ENCODE results near the gene TOX3. TPM values are rescaled to one million over a fixed set of nuclear protein-coding genes. Genes with fewer than 3 reads are reported as not detected.

Gene TOX3
- total and polyA plus RNA-seq, 2 donors (not counting 3 experiments of a cell fraction or from before 2014, with no cell fraction given), result not detected

DNA sequence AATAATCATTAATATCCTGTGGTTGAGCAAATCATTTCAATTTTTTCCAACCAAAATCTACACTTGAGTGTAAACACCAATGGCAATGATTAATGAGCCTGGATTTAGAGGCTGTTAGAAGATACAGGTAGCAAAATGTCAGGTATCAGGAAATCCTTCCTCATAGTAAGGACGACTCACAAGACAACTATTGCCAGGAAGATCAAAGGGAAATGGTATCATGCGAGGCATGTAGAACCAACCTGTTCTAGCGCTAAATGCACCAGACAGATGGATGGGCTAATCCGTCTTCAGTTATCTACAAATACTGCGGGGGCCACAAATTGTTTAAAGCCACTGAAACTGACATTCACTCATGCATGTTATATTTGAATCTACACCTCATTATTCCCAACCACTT is 28.1 kb downstream of the TOX3 start:
- no peak overlapping the region for H2AFZ ChIP-seq (ENCODE audit: low read depth, low read length)
- ChIA-PET POLR2A (no interaction called here), CTCF (no interaction called here)
- no peaks in the 10 kb centered on the region for H3K79me2 ChIP-seq (ENCODE audit: control insufficient read depth, insufficient read depth, low read length)
- no peaks in the 10 kb centered on the region for H3K4me1 ChIP-seq (ENCODE audit: control insufficient read depth, extremely low read depth, insufficient read depth, low read length)
- no peak for DNase-seq (ENCODE audit: low read depth, low spot score)
- no peaks in the 10 kb centered on the region for H4K20me1 ChIP-seq (replicated peaks; ENCODE audit: control insufficient read depth, extremely low read depth, insufficient read depth, low read length)
- H3K4me3 ChIP-seq (replicated peaks in 1 of 3; ENCODE audit: insufficient read depth in 1 of 3, low read depth in 1 of 3, low read length in 3 of 3), result no peak overlapping the region
- H3K27ac ChIP-seq (ENCODE audit: insufficient read depth, low read depth, low read length), result no peak overlapping the region
- intact Hi-C loops (cut with micrococcal nuclease), result no loop called here
- no TSS peak for BruUV-seq (replicated peaks)
- FAIRE-seq, result no peak
- no peak overlapping the region for H3K9ac ChIP-seq (replicated peaks; ENCODE audit: extremely low read depth, insufficient read depth, low read length)
- TF ChIP-seq, protein P1, sequence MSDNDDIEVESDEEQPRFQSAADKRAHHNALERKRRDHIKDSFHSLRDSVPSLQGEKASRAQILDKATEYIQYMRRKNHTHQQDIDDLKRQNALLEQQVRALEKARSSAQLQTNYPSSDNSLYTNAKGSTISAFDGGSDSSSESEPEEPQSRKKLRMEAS (IDR thresholded peaks at IDR 0.05; ENCODE audit: insufficient read depth, insufficient read length), result no peak
- TF ChIP-seq JUN (IDR thresholded peaks at IDR 0.05; ENCODE audit: borderline replicate concordance, insufficient read depth, insufficient read length, low read depth) (no peak), POLR2AphosphoS5 (IDR thresholded peaks at IDR 0.05; ENCODE audit: insufficient read depth, low read depth, low read length) (no peak), FOS (IDR thresholded peaks at IDR 0.05; ENCODE audit: borderline replicate concordance, insufficient read depth, low read length) (no peak), CTCF (IDR thresholded peaks at IDR 0.05; ENCODE audit: extremely low read depth in 1 of 2, insufficient read depth in 1 of 2, low read depth in 1 of 2, low read length in 2 of 2) (no peak), EZH2 (IDR thresholded peaks at IDR 0.05; ENCODE audit: borderline replicate concordance, low read depth, low read length, severe bottlenecking) (no peak), GATA2 (IDR thresholded peaks at IDR 0.05; ENCODE audit: insufficient read depth, insufficient read length, low read depth, low read length) (no peak), MYC (IDR thresholded peaks at IDR 0.05; ENCODE audit: low read depth, low read length) (no peak), POLR2A (IDR thresholded peaks at IDR 0.05; ENCODE audit: low read depth, low read length) (no peak)
- no peaks in the 10 kb centered on the region for H3K9me1 ChIP-seq (replicated peaks; ENCODE audit: control insufficient read depth, extremely low read depth, insufficient read depth, low read length)
- H3K9me3 ChIP-seq (replicated peaks; ENCODE audit: control insufficient read depth, insufficient read depth, low read length), result peaks cover 3% of the 10 kb centered on the region
- no peaks in the 10 kb centered on the region for H3K27me3 ChIP-seq (ENCODE audit: control insufficient read depth in 2 of 2, insufficient read depth in 2 of 2, low read length in 2 of 2)
- H3K36me3 ChIP-seq (ENCODE audit: control insufficient read depth in 2 of 2, extremely low read depth in 1 of 2, insufficient read depth in 2 of 2, low read length in 2 of 2), result no peaks in the 10 kb centered on the region
- H3K4me2 ChIP-seq (ENCODE audit: insufficient read depth, low read length), result no peak overlapping the region
- dilution Hi-C loops (cut with MboI; ENCODE audit: extremely low pct_ligation_motif_present, low sequenced_read_pairs), result no loop called here
